ENCODE measurements around the gene APP. TPM values are rescaled to one million over a fixed set of nuclear protein-coding genes. Genes with fewer than 3 reads are reported as not detected.

Gene APP
- total and polyA plus RNA-seq, 10 of the 15 experiments (the other 5 are each of a cell fraction or from before 2014, with no cell fraction given), result 8.8 to 94.9 (median 51.0) TPM

DNA sequence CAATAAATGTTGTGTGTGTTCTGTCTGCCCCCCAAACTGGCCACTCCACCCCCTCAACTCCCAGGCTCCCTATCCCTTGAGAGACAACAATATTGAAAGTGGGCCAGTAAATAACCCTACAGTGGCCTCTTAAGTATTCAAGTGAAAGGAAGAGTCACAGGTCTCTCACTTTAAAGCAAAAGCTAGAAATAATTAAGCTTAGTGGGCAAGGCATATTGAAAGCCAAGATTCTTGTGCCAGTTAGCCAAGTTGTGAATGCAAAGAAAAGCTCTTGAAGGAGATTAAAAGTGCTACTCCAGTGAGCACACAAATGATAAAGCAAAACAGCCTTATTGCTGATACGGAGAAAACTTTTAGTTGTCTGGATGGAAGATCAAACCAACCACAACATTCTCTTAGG is 277.4 kb downstream of the APP start:
- Histone ChIP-seq H3K9me3 (replicated peaks; ENCODE audit: control insufficient read depth, insufficient read depth, low read length) (no peaks in the 10 kb centered on the region), H3K4me3 (no peak overlapping the region), H3K27me3 (replicated peaks in 1 of 2; ENCODE audit: control insufficient read depth in 2 of 2, insufficient read depth in 2 of 2, low read length in 1 of 2) (no peaks in the 10 kb centered on the region), H3K27ac (ENCODE audit: control insufficient read depth, insufficient read depth) (no peak overlapping the region), H3K9ac (ENCODE audit: control insufficient read depth, insufficient read depth, low read length) (no peak overlapping the region), H3K79me2 (ENCODE audit: control insufficient read depth, insufficient read depth, low read length) (no peaks in the 10 kb centered on the region), H3K4me1 (ENCODE audit: control insufficient read depth, insufficient read depth, low read length) (no peaks in the 10 kb centered on the region), H2AFZ (ENCODE audit: control insufficient read depth, low read depth, low read length) (no peak overlapping the region), H3K4me2 (ENCODE audit: control insufficient read depth, insufficient read depth) (no peak overlapping the region), H3K36me3 (ENCODE audit: control insufficient read depth in 2 of 2, insufficient read depth in 2 of 2, low read length in 1 of 2) (no peaks in the 10 kb centered on the region), H4K20me1 (ENCODE audit: control insufficient read depth, insufficient read depth) (no peaks in the 10 kb centered on the region)
- intact Hi-C loops (cut with micrococcal nuclease; ENCODE audit: unreplicated experiment), result no loop called here
- CTCF ChIA-PET, result interaction anchor here (1.2 to 3.1 kb wide), 2 partner anchors 12 to 43 kb away, joined by 3 to 8 read pairs; no protein-coding TSS in a partner anchor
- BruUV-seq (replicated peaks), result no TSS peak
- SMC1A ChIA-PET (ENCODE audit: uncharacterized antibody, unreplicated experiment), result interaction anchor here (1.2 kb wide), 1 partner anchor 16 kb away, joined by 3 read pairs; no protein-coding TSS in a partner anchor
- FAIRE-seq (no peak), DNase-seq (ENCODE audit: low read depth, low spot score) (no peak), ATAC-seq (no peak)
- 44% methylated on average over 1 of the region's 1 CpG for WGBS (ENCODE audit: insufficient coverage, insufficient replicate concordance, low lambda C conversion rate, missing lambda C conversion rate)
- RAD21 ChIA-PET (ENCODE audit: unreplicated experiment), result no interaction called here
- TF ChIP-seq, protein P1, sequence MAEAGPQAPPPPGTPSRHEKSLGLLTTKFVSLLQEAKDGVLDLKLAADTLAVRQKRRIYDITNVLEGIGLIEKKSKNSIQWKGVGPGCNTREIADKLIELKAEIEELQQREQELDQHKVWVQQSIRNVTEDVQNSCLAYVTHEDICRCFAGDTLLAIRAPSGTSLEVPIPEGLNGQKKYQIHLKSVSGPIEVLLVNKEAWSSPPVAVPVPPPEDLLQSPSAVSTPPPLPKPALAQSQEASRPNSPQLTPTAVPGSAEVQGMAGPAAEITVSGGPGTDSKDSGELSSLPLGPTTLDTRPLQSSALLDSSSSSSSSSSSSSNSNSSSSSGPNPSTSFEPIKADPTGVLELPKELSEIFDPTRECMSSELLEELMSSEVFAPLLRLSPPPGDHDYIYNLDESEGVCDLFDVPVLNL (IDR thresholded peaks at IDR 0.05; ENCODE audit: low read depth, low read length), result no peak
- TF ChIP-seq STAT1 (conservative IDR thresholded peaks at IDR 0.05) (no peak), NFYB (IDR thresholded peaks at IDR 0.05; ENCODE audit: insufficient read depth, low read depth, low read length) (no peak), CHD4 (IDR thresholded peaks at IDR 0.05) (no peak), EGR1 (IDR thresholded peaks at IDR 0.05; ENCODE audit: borderline replicate concordance in 1 of 2, low read depth in 2 of 2, low read length in 2 of 2) (no peak), SP1 (IDR thresholded peaks at IDR 0.05; ENCODE audit: low read depth, low read length) (no peak), NFXL1 (IDR thresholded peaks at IDR 0.05; ENCODE audit: borderline replicate concordance) (no peak), YBX1 (IDR thresholded peaks at IDR 0.05) (no peak), PML (IDR thresholded peaks at IDR 0.05; ENCODE audit: low read length) (no peak), GABPA (IDR thresholded peaks at IDR 0.05; ENCODE audit: low read depth) (no peak), POU2F2 (IDR thresholded peaks at IDR 0.05; ENCODE audit: borderline replicate concordance, low read depth, low read length) (no peak)
- TF ChIP-seq, protein P2, sequence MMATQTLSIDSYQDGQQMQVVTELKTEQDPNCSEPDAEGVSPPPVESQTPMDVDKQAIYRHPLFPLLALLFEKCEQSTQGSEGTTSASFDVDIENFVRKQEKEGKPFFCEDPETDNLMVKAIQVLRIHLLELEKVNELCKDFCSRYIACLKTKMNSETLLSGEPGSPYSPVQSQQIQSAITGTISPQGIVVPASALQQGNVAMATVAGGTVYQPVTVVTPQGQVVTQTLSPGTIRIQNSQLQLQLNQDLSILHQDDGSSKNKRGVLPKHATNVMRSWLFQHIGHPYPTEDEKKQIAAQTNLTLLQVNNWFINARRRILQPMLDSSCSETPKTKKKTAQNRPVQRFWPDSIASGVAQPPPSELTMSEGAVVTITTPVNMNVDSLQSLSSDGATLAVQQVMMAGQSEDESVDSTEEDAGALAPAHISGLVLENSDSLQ (IDR thresholded peaks at IDR 0.05), result no peak
- TF ChIP-seq, protein P3, sequence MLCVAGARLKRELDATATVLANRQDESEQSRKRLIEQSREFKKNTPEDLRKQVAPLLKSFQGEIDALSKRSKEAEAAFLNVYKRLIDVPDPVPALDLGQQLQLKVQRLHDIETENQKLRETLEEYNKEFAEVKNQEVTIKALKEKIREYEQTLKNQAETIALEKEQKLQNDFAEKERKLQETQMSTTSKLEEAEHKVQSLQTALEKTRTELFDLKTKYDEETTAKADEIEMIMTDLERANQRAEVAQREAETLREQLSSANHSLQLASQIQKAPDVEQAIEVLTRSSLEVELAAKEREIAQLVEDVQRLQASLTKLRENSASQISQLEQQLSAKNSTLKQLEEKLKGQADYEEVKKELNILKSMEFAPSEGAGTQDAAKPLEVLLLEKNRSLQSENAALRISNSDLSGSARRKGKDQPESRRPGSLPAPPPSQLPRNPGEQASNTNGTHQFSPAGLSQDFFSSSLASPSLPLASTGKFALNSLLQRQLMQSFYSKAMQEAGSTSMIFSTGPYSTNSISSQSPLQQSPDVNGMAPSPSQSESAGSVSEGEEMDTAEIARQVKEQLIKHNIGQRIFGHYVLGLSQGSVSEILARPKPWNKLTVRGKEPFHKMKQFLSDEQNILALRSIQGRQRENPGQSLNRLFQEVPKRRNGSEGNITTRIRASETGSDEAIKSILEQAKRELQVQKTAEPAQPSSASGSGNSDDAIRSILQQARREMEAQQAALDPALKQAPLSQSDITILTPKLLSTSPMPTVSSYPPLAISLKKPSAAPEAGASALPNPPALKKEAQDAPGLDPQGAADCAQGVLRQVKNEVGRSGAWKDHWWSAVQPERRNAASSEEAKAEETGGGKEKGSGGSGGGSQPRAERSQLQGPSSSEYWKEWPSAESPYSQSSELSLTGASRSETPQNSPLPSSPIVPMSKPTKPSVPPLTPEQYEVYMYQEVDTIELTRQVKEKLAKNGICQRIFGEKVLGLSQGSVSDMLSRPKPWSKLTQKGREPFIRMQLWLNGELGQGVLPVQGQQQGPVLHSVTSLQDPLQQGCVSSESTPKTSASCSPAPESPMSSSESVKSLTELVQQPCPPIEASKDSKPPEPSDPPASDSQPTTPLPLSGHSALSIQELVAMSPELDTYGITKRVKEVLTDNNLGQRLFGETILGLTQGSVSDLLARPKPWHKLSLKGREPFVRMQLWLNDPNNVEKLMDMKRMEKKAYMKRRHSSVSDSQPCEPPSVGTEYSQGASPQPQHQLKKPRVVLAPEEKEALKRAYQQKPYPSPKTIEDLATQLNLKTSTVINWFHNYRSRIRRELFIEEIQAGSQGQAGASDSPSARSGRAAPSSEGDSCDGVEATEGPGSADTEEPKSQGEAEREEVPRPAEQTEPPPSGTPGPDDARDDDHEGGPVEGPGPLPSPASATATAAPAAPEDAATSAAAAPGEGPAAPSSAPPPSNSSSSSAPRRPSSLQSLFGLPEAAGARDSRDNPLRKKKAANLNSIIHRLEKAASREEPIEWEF (IDR thresholded peaks at IDR 0.05; ENCODE audit: insufficient replicate concordance, low read depth, low read length), result no peak
- POLR2A ChIA-PET, result no interaction called here
- in situ Hi-C loops (cut with MboI), result loop anchor here (5.0 kb wide), 1 partner anchor 279 kb away; the partner anchor contains the start of gene APP

Data from GM12878 (cell line).